H9 (cell line): ENCODE data around the gene RNF225. TPM values are rescaled to one million over a fixed set of nuclear protein-coding genes. Genes with fewer than 3 reads are reported as not detected.
"Not testable (repeated sequence)": the region's sequence is repeated elsewhere in the genome, so short reads cannot be mapped to it uniquely, and the experiment has no call there.

ENCODE experiments used
- DNase-seq: peaks from one replicate; pipeline ENCODE4 v3.0.0-alpha.2; 2017
- H2AFZ ChIP-seq: one replicate; pipeline ENCODE4 v1.6.1; 2013; ENCODE audit warnings: mild to moderate bottlenecking, low read length, control low read depth, moderate library complexity
- H2AK5ac ChIP-seq: 2 replicates; pipeline ENCODE4 v1.6.1; 2013; ENCODE audit warnings: low read length, control low read depth, mixed read lengths; ENCODE audit not compliant: insufficient read length
- H2BK120ac ChIP-seq: one replicate; pipeline ENCODE4 v1.6.1; 2013; ENCODE audit warnings: low read depth, mild to moderate bottlenecking, low read length, control low read depth, inconsistent platforms; ENCODE audit not compliant: poor library complexity, severe bottlenecking
- H2BK12ac ChIP-seq: 2 replicates; pipeline ENCODE4 v1.6.1; 2013; ENCODE audit warnings: low read length, control low read depth, mixed read lengths, low read depth; ENCODE audit not compliant: insufficient read length
- H2BK15ac ChIP-seq: 2 replicates; pipeline ENCODE4 v1.6.1; 2013; ENCODE audit warnings: low read depth, low read length, control low read depth
- H2BK20ac ChIP-seq: one replicate; pipeline ENCODE4 v1.6.1; 2013; ENCODE audit warnings: low read depth, mild to moderate bottlenecking, low read length, control low read depth, inconsistent platforms; ENCODE audit not compliant: poor library complexity, severe bottlenecking
- H2BK5ac ChIP-seq: 2 replicates; pipeline ENCODE4 v1.6.1; 2013; ENCODE audit warnings: low read length, control low read depth, mixed read lengths; ENCODE audit not compliant: insufficient read length
- H3K14ac ChIP-seq: 2 replicates; pipeline ENCODE4 v1.6.1; 2013; ENCODE audit warnings: low read length, control low read depth; ENCODE audit not compliant: insufficient read depth
- H3K18ac ChIP-seq: 2 replicates; pipeline ENCODE4 v1.6.1; 2013; ENCODE audit warnings: low read depth, mild to moderate bottlenecking, mixed read lengths, low read length, control low read depth; ENCODE audit not compliant: insufficient read length
- H3K23ac ChIP-seq: 2 replicates; pipeline ENCODE4 v1.6.1; 2013; ENCODE audit warnings: low read length, control low read depth, mixed read lengths, low read depth; ENCODE audit not compliant: insufficient read length
- H3K23me2 ChIP-seq: 2 replicates; pipeline ENCODE4 v1.6.1; 2013; ENCODE audit warnings: low read depth, mild to moderate bottlenecking, mixed read lengths, low read length, control low read depth; ENCODE audit not compliant: insufficient read length, poor library complexity, severe bottlenecking
- H3K27ac ChIP-seq: 2 replicates; pipeline ENCODE4 v1.5.1; 2013; ENCODE audit warnings: low read length, control low read depth, mixed read lengths, low read depth; ENCODE audit not compliant: insufficient read length
- H3K27me3 ChIP-seq: 2 replicates; pipeline ENCODE4 v1.6.1; 2013; ENCODE audit warnings: low read length, control low read depth, inconsistent platforms; ENCODE audit not compliant: insufficient read depth
- H3K4ac ChIP-seq: 2 replicates; pipeline ENCODE4 v1.6.1; 2013; ENCODE audit warnings: low read depth, mild to moderate bottlenecking, control low read depth, inconsistent platforms, low read length, moderate library complexity
- H3K4me1 ChIP-seq: 2 replicates; pipeline ENCODE4 v1.6.1; 2013; ENCODE audit warnings: low read length, control low read depth, inconsistent platforms; ENCODE audit not compliant: insufficient read depth
- H3K4me2 ChIP-seq: 2 replicates; pipeline ENCODE4 v1.6.1; 2013; ENCODE audit warnings: low read length, control low read depth, mixed read lengths; ENCODE audit not compliant: insufficient read length, insufficient read depth
- H3K56ac ChIP-seq: 2 replicates; pipeline ENCODE4 v1.6.1; 2013; ENCODE audit warnings: low read depth, mild to moderate bottlenecking, mixed read lengths, low read length, control low read depth; ENCODE audit not compliant: insufficient read length
- H3K79me1 ChIP-seq: 2 replicates; pipeline ENCODE4 v1.6.1; 2013; ENCODE audit warnings: low read depth, mild to moderate bottlenecking, moderate library complexity, low read length, control low read depth, inconsistent platforms; ENCODE audit not compliant: insufficient read depth, poor library complexity, severe bottlenecking
- H3K79me2 ChIP-seq: 2 replicates; pipeline ENCODE4 v1.6.1; 2013; ENCODE audit warnings: low read length, control low read depth, inconsistent platforms; ENCODE audit not compliant: insufficient read depth
- H3K9ac ChIP-seq: 2 replicates; pipeline ENCODE4 v1.6.1; 2013; ENCODE audit warnings: low read length, control low read depth, mixed read lengths; ENCODE audit not compliant: insufficient read length; ENCODE audit errors: extremely low read depth
- H3K9me3 ChIP-seq: one replicate; pipeline ENCODE4 v1.6.1; 2013; ENCODE audit warnings: low read depth, low read length, inconsistent platforms; ENCODE audit not compliant: control insufficient read depth
- H3T11ph ChIP-seq: one replicate; pipeline ENCODE4 v1.6.1; 2013; ENCODE audit warnings: mild to moderate bottlenecking, low read length, control low read depth, inconsistent platforms
- H4K20me1 ChIP-seq: one replicate; pipeline ENCODE4 v1.6.1; 2013; ENCODE audit not compliant: control insufficient read depth, insufficient read length, insufficient read depth
- H4K5ac ChIP-seq: 2 replicates; pipeline ENCODE4 v1.6.1; 2013; ENCODE audit warnings: low read depth, mild to moderate bottlenecking, mixed read lengths, low read length, control low read depth; ENCODE audit not compliant: insufficient read length
- H4K8ac ChIP-seq: replicated peaks from 2 replicates; pipeline ENCODE4 v1.6.1; 2013; ENCODE audit warnings: low read length, control low read depth, mixed read lengths, low read depth; ENCODE audit not compliant: insufficient read length
- H4K91ac ChIP-seq: 2 replicates; pipeline ENCODE4 v1.6.1; 2013; ENCODE audit warnings: low read depth, mild to moderate bottlenecking, moderate library complexity, mixed read lengths, low read length, control low read depth; ENCODE audit not compliant: insufficient read length
- H3K27ac Mint-ChIP-seq, 3 experiments: 2 replicates in 2 of 3; 3 replicates in 1 of 3; pipeline ENCODE4 v1.8.0; 2020 to 2021; ENCODE audit warnings: mixed read lengths in 3 of 3, mild to moderate bottlenecking in 1 of 3, moderate library complexity in 1 of 3
- H3K27me3 Mint-ChIP-seq: 2 replicates; pipeline ENCODE4 v1.8.0; 2021; ENCODE audit warnings: low read depth, mild to moderate bottlenecking, moderate library complexity, mixed read lengths
- H3K36me3 Mint-ChIP-seq, 3 experiments: 2 replicates in 2 of 3; 3 replicates in 1 of 3; pipeline ENCODE4 v1.8.0; 2020 to 2021; ENCODE audit warnings: low read depth in 3 of 3, mixed read lengths in 3 of 3; ENCODE audit not compliant: insufficient read depth in 1 of 3
- H3K4me1 Mint-ChIP-seq, 2 experiments: 2 replicates each; pipeline ENCODE4 v1.8.0; 2020; ENCODE audit warnings: mixed read lengths in 2 of 2
- H3K4me3 Mint-ChIP-seq, 2 experiments: 2 replicates in 1 of 2; 3 replicates in 1 of 2; pipeline ENCODE4 v1.8.0; 2020 to 2021; ENCODE audit warnings: mild to moderate bottlenecking in 2 of 2, mixed read lengths in 2 of 2, moderate library complexity in 1 of 2
- H3K9me3 Mint-ChIP-seq, 2 experiments: 2 replicates in 1 of 2; 3 replicates in 1 of 2; pipeline ENCODE4 v1.8.0; 2020; ENCODE audit warnings: mild to moderate bottlenecking in 2 of 2, mixed read lengths in 2 of 2, moderate library complexity in 1 of 2
- WGBS: extraction: QIAGEN DNeasy Blood & Tissue Kit; methylation state at CpG from one replicate; pipeline ENCODE4 v1.1.7; 2013; ENCODE audit warnings: missing lambda C conversion rate, low lambda C conversion rate, mixed read lengths; ENCODE audit not compliant: insufficient read length; ENCODE audit errors: extremely low coverage; 5-methylcytosine and 5-hydroxymethylcytosine counted together
- total RNA-seq: library from RNA; stranded (reverse); gene quantifications from 2 replicates; pipeline ENCODE4 v1.2.1, GENCODE V29; 2021
- TF ChIP-seq, protein P1 (sequence below): fragments of 200-600 bp; sonication (generic); conservative IDR thresholded peaks from 3 replicates; pipeline ENCODE4 v1.8.0; 2021; ENCODE audit warnings: antibody characterized with exemption, mild to moderate bottlenecking

Gene RNF225
- total RNA-seq, 1 experiment from 2014 or later, result 2.1 TPM

DNA sequence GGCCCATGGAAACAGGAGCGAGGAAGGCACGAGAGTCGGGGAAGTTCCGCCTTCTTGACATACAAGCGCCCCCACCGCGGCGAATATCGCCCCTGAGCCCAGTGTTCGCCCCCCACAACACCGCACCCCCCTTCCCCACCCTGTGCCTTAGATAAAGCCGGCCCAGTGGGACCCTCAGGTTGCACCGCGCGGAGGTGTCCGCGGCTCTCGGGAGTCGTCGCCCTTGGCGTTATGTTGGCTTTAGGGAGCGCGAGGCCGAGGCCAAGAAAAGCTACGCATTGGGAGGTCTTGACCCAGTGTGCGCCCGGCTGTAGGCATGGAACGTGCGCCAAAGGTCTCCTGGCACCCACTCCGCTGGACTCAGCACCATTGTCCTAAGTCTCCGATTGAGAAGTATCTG is 45.1 kb downstream of the RNF225 start:
- Histone ChIP-seq H2BK120ac (no peak overlapping the region), H4K8ac (no peak overlapping the region), H2BK20ac (no peak overlapping the region), H2BK5ac (no peak overlapping the region), H2BK15ac (no peak overlapping the region), H3K23ac (no peak overlapping the region), H3K56ac (no peak overlapping the region), H2AK5ac (no peak overlapping the region), H3K18ac (peak overlapping the region; percentile 9), H3K14ac (no peak overlapping the region), H3T11ph (no peak overlapping the region), H4K5ac (no peak overlapping the region), H3K27ac (no peak overlapping the region), H3K79me2 (no peaks in the 10 kb centered on the region), H3K23me2 (peaks cover 12% of the 10 kb centered on the region), H3K79me1 (no peaks in the 10 kb centered on the region), H3K27me3 (no peaks in the 10 kb centered on the region; the same call in 1 of the 2 replicates), H3K9ac (no peak overlapping the region), H3K4me2 (peak overlapping the region; percentile 70), H2AFZ (no peak overlapping the region), H3K4ac (no peak overlapping the region), H4K20me1 (no peaks in the 10 kb centered on the region), H4K91ac (no peak overlapping the region), H3K4me1 (peaks cover 3% of the 10 kb centered on the region), H2BK12ac (no peak overlapping the region), H3K9me3 (peaks cover 6% of the 10 kb centered on the region)
- peaks cover 56 to 62% of the 10 kb centered on the region in 2 experiments for H3K9me3 Mint-ChIP-seq
- DNase-seq, result no peak
- H3K4me3 Mint-ChIP-seq, result peak overlapping the region; percentile 48 to 87
- H3K36me3 Mint-ChIP-seq, result peaks cover 3 to 46% (median 42%) of the 10 kb centered on the region in 3 experiments
- H3K4me1 Mint-ChIP-seq, result peaks cover 0 to 11% of the 10 kb centered on the region in 2 experiments; a peak in 2 of 4 replicates
- no CpG with 5 or more reads among the region's 31 CpGs for WGBS
- peaks cover 53% of the 10 kb centered on the region for H3K27me3 Mint-ChIP-seq
- TF ChIP-seq, protein P1, sequence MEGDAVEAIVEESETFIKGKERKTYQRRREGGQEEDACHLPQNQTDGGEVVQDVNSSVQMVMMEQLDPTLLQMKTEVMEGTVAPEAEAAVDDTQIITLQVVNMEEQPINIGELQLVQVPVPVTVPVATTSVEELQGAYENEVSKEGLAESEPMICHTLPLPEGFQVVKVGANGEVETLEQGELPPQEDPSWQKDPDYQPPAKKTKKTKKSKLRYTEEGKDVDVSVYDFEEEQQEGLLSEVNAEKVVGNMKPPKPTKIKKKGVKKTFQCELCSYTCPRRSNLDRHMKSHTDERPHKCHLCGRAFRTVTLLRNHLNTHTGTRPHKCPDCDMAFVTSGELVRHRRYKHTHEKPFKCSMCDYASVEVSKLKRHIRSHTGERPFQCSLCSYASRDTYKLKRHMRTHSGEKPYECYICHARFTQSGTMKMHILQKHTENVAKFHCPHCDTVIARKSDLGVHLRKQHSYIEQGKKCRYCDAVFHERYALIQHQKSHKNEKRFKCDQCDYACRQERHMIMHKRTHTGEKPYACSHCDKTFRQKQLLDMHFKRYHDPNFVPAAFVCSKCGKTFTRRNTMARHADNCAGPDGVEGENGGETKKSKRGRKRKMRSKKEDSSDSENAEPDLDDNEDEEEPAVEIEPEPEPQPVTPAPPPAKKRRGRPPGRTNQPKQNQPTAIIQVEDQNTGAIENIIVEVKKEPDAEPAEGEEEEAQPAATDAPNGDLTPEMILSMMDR, result no peak
- peak overlapping the region in 1 of 3 experiments; percentile 68; a peak in 2 of 7 replicates for H3K27ac Mint-ChIP-seq

DNA sequence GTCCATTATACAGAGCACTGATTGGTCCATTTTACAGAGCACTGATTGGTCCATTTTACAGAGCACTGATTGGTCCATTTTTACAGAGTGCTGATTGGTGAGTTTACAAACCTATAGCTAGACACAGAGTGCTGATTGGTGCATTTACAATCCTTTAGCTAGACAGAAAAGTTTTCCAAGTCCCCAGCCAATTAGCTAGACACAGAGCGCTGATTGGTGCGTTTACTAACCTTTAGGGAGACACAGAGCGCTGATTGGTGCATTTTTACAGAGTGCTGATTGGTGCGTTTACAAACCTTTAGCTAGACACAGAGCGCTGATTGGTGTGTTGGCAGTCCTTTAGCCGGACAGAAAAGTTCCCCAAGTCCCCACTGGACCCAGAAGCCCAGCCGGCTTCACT is 47.5 kb downstream of the RNF225 start:
- H3K27me3 ChIP-seq, H2AFZ ChIP-seq, H4K5ac ChIP-seq, DNase-seq, H2BK12ac ChIP-seq, H2AK5ac ChIP-seq, H3K27ac ChIP-seq, H3K79me2 ChIP-seq, H4K8ac ChIP-seq, H3K4ac ChIP-seq, H3K9me3 ChIP-seq, H3K18ac ChIP-seq, H4K20me1 ChIP-seq, H3K4me1 ChIP-seq, H3T11ph ChIP-seq, H3K79me1 ChIP-seq, H3K4me3 Mint-ChIP-seq, H2BK20ac ChIP-seq, H3K4me2 ChIP-seq, H2BK15ac ChIP-seq, H3K14ac ChIP-seq, H2BK5ac ChIP-seq, H3K27ac Mint-ChIP-seq, H4K91ac ChIP-seq, H3K56ac ChIP-seq, H2BK120ac ChIP-seq, H3K9ac ChIP-seq, H3K23ac ChIP-seq: not testable (repeated sequence)
- H3K36me3 Mint-ChIP-seq, result peaks cover 6 to 22% (median 21%) of the 10 kb centered on the region in 3 experiments; a peak in 6 of 7 replicates
- H3K23me2 ChIP-seq, result peaks cover 12% of the 10 kb centered on the region
- H3K27me3 Mint-ChIP-seq, result peaks cover 56% of the 10 kb centered on the region
- no CpG with 5 or more reads among the region's 7 CpGs for WGBS
- peaks cover 41 to 53% of the 10 kb centered on the region in 2 experiments for H3K9me3 Mint-ChIP-seq
- peaks cover 0 to 11% of the 10 kb centered on the region in 2 experiments; a peak in 2 of 4 replicates for H3K4me1 Mint-ChIP-seq
